Measurements from ENCODE around the gene FHOD1.

FHOD1 gene

DNA sequence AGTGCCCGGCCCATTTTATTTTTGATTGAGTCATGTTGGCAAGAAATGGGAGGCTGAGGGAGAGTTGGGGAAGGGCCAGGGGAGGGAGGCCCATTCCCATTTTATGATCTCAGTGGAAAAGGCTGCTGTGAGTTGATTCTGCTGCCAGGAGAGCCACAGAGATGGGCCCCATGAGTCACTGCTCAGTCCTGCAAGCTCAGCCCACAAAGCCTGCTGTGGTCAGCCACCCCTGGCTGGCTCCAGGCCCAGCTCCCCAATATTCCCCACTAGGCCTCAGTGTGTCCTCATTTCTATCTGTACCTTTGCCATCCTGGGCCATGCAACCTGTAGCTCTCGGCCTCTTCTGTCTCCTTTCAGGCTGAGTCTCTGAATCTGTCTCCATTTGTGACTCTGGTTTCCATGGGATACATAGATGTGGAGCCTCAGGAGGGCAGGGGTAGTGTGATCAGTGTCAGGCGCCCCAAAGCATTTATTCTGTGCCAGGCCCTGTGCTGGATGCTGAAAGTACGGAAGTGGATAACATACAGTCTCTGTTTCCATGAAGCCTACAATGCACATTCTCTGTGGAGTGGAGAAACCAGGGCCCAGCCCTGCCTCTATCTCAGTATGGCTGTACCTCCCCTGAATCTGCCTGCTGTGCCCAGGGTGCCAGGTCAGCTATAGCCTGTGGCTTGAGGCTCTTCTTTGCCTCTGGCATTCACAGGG lies 30.2 kb upstream of the FHOD1 start:
- DNase-seq: no peak

GRCh38 chr16:67275321-67275720 lies 28.0 kb upstream of the FHOD1 start:
- no peak for DNase-seq

DNA sequence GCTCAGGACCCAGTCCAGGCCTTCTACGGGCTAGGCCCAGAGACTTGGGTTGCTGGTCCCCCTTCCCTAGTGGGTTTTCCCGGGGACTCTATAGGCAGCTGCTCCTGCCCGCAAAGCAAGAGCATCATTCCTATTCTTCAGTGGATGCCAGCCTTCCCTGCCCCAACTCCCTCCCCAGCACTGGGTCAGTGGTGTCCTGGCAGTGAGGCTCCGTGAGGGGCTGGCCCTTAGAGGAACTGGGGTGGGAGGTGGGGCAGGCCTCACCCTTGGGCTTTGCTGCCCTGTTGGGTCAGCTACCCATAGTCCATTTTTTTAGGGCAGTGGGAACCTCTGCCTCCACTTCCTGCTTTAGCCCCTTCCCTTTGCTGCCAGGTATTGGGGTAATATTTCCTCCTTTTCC lies 24.2 kb upstream of the FHOD1 start:
- DNase-seq: no peak

GRCh38 chr16:67270931-67271338 lies 23.7 kb upstream of the FHOD1 start:
- no peak for DNase-seq

DNA sequence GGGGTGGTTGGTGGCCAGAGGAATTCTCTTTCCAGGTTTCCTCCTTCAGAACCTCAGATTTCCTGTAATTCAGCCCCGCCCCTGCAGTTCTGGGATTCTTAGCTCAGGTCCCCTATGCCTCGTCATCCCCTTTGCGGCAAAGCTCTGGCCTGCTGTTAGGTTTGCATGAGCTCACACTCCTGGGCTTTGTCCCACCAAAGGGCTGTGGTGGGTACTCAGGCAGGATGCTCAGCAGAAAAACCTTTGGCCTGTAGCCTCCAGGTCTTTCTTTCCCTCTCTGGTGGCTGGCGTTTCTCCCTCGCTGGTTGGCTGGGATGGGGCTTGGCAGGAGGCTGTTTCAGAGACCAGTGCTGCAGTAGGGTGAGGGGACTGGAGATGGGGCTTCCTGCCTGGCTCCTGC lies 22.5 kb upstream of the FHOD1 start:
- DNase-seq: no peak

GRCh38 chr16:67268136-67268579 lies 20.9 kb upstream of the FHOD1 start:
- DNase-seq: no peak

- no peak for DNase-seq
Observed at GRCh38 chr16:67265834-67266233, 18.6 kb upstream of the FHOD1 start.

GRCh38 chr16:67264866-67265265 lies 17.6 kb upstream of the FHOD1 start:
- DNase-seq: no peak

DNA sequence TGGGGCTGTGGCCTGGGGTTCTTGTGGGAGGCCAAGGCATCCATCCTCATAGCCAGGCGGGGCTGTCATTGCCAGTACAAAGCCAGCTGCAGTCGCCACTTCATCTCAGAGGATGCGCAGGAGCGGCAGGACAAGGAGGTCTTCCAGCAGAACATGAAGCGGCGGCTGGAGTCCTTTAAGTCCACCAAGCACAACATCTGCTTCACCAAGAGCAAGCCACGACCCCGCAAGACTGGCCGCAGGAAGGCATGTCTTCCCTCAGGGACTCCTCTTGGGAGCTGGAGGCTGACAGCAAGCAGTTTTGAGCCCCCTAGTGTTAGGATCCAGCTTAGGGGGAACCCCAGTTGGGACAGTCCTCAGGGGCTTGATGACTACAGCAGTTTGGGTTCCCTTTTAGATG lies 17.0 kb upstream of the FHOD1 start:
- DNase-seq: no peak

DNA sequence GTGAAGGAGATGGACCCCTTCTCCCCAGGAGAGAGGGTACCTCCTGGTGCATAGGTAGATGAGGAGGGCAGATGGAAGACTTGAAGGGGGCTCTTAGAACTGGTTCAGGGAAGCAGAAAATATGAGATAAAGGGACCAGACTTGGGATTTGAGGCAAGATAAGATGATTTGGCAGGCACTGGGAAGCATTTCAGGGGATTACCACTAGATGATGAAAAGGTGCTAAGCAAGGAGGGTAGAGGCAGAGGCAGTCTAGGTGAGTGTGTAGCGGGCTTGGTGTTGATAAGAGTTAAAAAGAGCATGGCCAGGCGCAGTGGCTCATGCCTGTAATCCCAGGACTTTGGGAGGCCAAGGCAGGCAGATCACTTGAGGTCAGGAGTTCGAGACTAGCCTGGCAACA lies 15.9 kb upstream of the FHOD1 start:
- DNase-seq: no peak

GRCh38 chr16:67260426-67261063 lies 13.3 kb upstream of the FHOD1 start:
- no peak for DNase-seq

DNA sequence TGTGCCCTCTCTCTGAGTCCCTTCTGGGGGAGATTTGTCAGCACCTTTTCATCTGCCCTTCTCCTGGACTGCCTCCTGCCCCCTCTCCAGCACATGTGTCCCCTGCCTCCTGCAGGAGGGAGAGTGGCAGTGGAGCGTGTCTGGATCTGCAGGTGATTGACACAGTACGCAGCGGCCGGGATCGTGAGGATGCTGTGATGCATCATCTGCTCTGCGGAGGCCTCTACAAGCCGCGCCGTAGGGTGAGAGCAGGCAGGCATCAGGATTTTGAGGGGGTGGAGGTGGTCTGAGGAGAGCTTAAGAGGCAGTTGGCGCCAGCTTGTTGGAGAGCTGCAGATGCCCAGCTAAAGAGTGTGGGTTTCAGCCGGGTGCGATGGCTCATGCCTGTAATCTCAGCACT lies 12.4 kb upstream of the FHOD1 start:
- no peak for DNase-seq

DNA sequence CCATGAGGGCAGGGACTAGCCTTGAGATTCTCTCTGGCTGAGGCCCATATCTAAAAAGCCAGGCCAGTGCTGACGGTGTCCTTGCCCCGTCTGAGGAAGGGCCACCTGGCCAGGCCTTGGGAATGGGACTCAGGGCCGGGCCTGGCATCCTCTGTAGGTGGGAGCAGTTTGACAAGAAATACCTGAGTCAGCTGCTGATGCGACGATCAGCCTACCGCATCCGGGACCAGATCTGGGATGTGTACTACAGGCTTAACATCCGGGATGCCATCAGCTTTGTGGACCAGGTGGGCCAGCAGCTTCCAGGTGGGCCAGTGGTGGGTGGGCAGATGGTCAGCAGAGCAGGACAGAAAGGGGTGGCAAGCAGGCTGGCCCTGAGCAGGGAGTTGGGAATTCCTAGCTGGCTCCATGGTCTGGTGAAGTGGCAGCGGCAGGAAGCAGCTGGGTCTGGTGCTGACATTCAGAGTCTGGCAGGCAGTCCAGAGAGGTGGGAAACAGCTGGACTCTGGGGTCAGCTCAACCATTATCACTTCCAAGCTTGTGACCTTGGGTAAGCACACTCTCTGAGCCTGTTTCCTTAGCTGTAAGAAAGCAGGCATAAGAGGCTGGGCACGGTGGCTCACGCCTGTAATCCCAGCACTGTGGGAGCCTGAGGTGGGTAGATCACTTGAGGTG lies 11.0 kb upstream of the FHOD1 start:
- DNase-seq: no peak

GRCh38 chr16:67257486-67258160 lies 10.3 kb upstream of the FHOD1 start:
- DNase-seq: no peak

DNA sequence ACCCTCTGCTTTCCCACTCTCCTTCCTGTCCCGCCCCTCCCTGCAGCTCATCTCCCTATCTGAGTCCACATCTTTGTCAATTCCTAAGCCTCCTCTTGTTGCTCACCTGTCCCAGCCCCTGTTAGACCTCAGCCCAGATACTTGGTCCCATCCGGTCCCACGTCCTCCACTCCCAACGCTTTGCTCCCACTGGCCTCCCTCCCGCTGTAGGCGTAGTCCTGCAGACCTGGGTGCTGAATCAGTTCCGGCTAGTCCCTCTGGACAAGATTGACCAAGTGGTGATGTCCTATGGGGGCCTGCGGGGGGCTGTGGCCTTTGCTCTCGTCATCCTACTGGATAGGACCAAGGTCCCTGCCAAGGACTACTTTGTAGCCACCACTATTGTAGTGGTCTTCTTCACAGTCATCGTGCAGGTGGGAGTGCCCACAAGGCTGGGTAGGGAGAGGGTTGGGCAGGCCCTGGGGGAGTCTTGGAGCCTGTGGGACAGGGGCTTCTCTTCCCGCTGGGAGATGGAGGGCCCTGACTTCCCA lies 9.5 kb upstream of the FHOD1 start:
- DNase-seq: no peak

GRCh38 chr16:67255553-67256221 lies 8.4 kb upstream of the FHOD1 start:
- no peak for DNase-seq

DNA sequence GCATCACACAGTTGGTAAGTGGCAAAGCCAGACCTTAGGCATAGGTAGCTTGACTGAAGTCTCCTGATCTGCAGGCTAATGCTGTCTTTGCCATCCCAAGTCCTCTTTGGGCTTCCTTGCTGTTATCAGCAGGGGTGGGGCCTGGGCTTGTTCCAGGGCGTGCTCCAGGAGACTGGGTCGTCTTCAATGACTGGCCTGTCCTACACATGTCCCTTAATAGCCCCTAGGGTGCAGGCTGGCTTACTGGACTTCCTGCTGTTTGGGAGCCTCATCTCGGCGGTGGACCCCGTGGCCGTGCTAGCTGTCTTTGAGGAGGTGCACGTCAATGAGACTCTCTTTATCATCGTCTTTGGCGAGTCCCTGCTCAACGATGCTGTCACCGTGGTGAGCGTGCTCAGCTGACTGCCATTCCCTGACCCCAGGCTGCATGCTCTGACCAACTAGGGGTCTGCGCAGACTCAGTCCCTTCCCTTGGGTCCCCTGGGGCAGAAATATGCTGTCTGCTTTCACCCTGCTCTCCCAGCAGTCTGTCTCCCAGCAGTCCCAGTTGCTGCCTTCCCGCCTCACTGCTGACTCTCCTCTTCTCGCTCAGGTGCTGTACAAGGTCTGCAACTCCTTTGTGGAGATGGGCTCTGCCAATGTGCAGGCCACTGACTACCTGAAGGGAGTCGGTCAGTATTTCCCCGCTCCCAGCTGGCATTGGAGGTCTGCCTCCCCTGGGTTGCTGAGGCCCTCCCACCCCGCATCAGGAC lies 7.7 kb upstream of the FHOD1 start:
- DNase-seq: no peak

DNA sequence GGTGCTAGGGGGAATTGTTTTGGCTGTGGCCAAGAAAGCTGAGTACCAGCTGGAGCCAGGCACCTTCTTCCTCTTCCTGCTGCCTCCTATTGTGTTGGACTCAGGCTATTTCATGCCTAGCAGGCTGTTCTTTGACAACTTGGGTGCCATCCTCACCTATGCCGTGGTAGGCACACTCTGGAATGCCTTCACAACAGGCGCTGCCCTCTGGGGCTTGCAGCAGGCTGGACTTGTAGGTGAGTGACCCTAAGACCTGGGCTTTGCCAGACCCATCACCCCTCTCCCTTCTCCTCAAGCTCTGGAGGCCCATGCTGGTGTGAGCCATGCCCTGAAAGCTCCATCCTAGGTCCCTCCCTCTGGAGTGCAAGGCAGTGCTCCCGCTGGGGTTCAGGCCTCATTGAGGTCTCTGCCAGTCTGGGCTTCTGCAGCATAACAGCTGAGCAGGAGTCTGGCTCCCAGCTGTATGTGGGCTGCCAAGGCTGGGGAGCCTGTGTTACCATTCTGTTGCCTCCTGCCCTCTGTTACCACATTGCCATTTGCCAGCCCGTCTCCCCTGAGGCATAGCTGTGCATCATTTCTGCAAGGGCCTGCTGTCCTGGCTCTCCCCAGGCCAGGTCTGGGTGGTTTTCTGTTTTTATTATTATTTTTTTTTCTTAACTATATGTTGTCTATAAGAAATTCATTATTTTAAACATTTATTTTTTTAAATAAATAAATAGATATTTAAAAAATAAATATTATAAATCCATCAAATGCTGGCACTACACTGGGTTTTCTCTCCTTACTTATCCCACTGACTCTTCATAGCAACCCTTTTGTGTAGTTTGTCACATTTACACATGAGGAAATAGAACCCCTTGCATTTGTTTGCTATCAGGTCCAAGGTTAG lies 5.6 kb upstream of the FHOD1 start:
- no peak for DNase-seq

DNA sequence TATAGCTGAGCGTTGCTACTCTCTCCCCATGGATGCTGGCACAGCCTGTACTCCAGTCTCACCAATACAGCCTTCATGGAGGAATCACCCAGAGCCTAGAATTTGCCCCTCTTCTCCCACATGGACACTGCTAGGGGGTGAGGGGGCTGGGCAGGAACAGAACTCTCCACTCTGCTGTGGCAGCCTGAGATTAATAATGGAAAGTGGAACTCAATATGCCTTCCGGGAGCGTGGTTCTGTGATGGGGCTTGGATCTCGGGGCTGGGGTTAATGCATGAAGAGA lies 2.7 kb upstream of the FHOD1 start:
- no peak for DNase-seq

DNA sequence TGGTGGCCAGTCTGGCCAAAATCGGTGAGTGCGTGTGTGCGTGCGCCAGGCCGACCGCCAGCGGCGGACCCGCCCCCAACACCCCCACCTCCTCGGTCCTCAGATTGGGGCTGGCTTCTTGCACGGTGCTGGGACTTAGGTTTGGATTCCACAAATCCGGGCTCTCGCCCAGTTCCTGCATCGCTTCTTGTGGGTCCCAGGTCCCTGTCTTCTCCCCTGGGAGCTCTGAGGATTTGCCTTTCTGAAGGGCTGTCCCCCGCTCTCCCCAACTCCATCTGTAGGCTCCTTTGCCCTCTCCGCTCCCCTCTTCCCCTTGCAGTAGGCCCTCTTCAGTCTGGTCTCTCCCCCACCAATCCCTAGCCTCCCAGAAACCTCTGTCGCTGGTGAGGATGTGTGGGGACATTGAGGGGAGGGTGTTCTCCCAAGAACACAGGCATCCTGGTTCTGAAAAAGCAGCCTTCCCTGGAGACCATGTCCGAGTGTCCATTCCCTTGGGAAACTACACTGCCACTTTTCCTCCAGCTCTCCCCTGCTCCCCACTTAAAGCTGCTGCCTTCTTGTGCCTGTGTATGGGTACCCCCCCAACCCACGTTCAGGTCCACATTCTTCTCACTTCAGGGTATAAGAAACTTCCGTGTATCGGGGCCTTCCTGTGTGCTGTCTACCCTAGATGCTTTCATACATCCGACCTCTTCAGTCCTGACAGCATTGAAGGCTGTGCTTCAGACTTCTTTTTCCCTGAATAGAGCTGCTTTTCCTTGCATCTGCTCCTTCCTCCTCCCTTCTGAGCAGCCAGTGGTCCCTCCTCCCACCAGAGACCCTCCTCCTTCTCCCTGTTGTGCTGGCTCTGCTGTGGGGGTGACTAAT lies 2.1 kb upstream of the FHOD1 start:
- DNase-seq: no peak

Data from NCI-H1417 treated with DMSO at 0.1 percent for 48 hours (cell line).